Measurements from ENCODE around the gene NSD2.

NSD2 gene

DNA sequence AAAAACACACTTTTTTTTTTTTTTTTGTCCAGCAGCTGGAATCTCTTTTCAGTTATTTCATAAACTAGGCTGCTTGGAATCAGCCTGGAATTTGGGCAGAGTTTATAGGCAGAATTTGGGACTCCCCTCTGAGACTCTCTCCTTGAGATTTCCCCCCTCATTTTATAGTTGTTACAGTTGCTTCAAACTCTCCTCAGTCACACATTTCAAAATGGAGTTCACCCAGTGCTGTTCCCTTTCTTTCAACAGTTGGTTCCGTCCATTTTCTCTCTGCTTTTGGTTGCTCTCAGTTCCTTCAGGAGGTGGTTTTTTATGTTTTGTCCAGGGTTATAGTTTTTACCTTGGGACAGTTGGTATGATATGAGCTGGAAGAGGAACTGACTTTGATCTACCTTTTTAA lies 27.5 kb downstream of the NSD2 start:
- Histone ChIP-seq H3K4me3 (ENCODE audit: low read depth, low read length) (no peak overlapping the region), H3K9me3 (ENCODE audit: control insufficient read depth, insufficient read depth, low read depth, low read length) (no peaks in the 10 kb centered on the region), H3K4me1 (ENCODE audit: control insufficient read depth, insufficient read depth, low read length) (0 out of 2 replicates have a peak, but pooled peaks cover 3% of the 10 kb centered on the region), H3K36me3 (ENCODE audit: control insufficient read depth in 2 of 2, insufficient read depth in 1 of 2, low read length in 2 of 2) (peaks cover 0 to 53% of the 10 kb centered on the region in 2 experiments; a peak in 2 of 3 replicates), H3K27ac (ENCODE audit: extremely low read depth, low read depth, low read length) (no peak overlapping the region)
- ChIA-PET CTCF (interaction anchor here (0.6 to 4.0 kb wide), 14 partner anchors 11 to 151 kb away, joined by 3 to 33 read pairs (median 7); no protein-coding TSS in a partner anchor), POLR2A (interaction anchor here (0.6 to 0.8 kb wide), 2 partner anchors 11 to 208 kb away, joined by 3 read pairs; no protein-coding TSS in a partner anchor)
- TF ChIP-seq, protein P1, sequence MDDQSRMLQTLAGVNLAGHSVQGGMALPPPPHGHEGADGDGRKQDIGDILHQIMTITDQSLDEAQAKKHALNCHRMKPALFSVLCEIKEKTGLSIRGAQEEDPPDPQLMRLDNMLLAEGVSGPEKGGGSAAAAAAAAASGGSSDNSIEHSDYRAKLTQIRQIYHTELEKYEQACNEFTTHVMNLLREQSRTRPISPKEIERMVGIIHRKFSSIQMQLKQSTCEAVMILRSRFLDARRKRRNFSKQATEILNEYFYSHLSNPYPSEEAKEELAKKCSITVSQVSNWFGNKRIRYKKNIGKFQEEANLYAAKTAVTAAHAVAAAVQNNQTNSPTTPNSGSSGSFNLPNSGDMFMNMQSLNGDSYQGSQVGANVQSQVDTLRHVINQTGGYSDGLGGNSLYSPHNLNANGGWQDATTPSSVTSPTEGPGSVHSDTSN (CRISPR knock-in tag; IDR thresholded peaks at IDR 0.05), result no peak
- TF ChIP-seq ZBTB7A (tag by site-specific recombination; IDR thresholded peaks at IDR 0.05; ENCODE audit: low read depth) (no peak), GLI2 (tag by site-specific recombination; IDR thresholded peaks at IDR 0.05; ENCODE audit: borderline replicate concordance, low read depth) (no peak), SCRT1 (tag by site-specific recombination; IDR thresholded peaks at IDR 0.05; ENCODE audit: borderline replicate concordance) (0 out of 2 replicates have a peak, but pooled peaks have one; percentile 19), PRDM1 (tag by site-specific recombination; IDR thresholded peaks at IDR 0.05) (0 out of 2 replicates have a peak, but pooled peaks have one; percentile 25), ZFP3 (tag by site-specific recombination; IDR thresholded peaks at IDR 0.05; ENCODE audit: low read depth) (no peak)
- TF ChIP-seq, protein P2, sequence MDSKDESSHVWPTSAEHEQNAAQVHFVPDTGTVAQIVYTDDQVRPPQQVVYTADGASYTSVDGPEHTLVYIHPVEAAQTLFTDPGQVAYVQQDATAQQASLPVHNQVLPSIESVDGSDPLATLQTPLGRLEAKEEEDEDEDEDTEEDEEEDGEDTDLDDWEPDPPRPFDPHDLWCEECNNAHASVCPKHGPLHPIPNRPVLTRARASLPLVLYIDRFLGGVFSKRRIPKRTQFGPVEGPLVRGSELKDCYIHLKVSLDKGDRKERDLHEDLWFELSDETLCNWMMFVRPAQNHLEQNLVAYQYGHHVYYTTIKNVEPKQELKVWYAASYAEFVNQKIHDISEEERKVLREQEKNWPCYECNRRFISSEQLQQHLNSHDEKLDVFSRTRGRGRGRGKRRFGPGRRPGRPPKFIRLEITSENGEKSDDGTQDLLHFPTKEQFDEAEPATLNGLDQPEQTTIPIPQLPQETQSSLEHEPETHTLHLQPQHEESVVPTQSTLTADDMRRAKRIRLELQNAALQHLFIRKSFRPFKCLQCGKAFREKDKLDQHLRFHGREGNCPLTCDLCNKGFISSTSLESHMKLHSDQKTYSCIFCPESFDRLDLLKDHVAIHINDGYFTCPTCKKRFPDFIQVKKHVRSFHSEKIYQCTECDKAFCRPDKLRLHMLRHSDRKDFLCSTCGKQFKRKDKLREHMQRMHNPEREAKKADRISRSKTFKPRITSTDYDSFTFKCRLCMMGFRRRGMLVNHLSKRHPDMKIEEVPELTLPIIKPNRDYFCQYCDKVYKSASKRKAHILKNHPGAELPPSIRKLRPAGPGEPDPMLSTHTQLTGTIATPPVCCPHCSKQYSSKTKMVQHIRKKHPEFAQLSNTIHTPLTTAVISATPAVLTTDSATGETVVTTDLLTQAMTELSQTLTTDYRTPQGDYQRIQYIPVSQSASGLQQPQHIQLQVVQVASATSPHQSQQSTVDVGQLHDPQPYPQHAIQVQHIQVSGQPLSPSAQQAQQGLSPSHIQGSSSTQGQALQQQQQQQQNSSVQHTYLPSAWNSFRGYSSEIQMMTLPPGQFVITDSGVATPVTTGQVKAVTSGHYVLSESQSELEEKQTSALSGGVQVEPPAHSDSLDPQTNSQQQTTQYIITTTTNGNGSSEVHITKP (tag by site-specific recombination; IDR thresholded peaks at IDR 0.05), result peak; percentile 93

DNA sequence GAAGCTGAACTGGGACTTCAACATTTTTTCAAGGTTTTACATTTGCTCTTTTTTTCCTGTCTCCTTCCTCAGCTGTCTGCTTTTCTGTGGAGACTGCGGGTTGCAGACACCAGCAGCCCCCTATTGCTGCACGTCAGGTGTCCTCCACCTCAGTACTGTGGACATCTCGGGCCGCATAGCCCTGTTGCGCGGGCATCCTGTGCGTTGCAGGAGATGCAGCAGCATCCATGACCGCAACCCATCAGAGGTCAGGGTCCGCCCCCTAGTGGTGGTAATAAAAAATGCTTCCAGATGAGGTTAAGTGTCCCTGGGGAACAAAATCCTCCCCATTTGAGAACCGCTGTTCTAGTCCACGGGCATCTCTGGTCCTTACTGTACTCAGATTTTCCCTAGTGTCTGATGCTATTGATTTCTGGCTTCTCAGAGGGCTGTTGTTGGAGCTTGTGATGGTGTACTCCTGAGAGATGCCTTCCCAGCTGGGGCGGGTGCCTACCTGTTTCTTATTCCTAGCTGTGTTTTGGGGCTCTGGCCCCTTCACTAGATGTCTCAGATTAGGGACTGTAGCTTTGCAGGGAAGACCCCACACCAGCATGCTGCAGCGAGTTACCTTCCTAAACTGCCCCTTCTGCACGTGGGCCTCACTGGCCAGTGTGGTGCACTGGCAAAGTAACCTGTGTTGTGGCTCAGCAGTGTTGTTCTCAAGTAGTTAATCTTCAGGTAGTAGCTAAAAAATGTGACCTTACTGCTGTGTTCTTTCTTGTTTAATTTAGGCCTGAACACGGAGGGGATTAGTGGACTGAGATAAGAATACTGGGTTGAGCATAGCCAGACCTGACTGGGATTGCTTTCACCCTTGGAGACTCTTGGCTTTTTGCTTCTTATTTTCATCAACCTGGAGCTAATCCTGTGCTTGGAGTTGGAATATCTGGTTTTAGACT lies 28.2 kb downstream of the NSD2 start:
- Histone ChIP-seq H3K27ac (ENCODE audit: extremely low read depth, low read depth, low read length) (no peak overlapping the region), H3K4me1 (ENCODE audit: control insufficient read depth, insufficient read depth, low read length) (0 out of 2 replicates have a peak, but pooled peaks cover 3% of the 10 kb centered on the region), H3K9me3 (ENCODE audit: control insufficient read depth, insufficient read depth, low read depth, low read length) (no peaks in the 10 kb centered on the region), H3K36me3 (ENCODE audit: control insufficient read depth in 2 of 2, insufficient read depth in 1 of 2, low read length in 2 of 2) (peaks cover 0 to 58% of the 10 kb centered on the region in 2 experiments; a peak in 2 of 3 replicates), H3K4me3 (ENCODE audit: low read depth, low read length) (no peak overlapping the region)
- ChIA-PET POLR2A (interaction anchor here (0.6 to 1.3 kb wide), 4 partner anchors 15 to 209 kb away, joined by 3 to 5 read pairs (median 4); no protein-coding TSS in a partner anchor), CTCF (interaction anchor here (0.5 to 4.0 kb wide), 30 partner anchors 9 to 1119 kb away, joined by 3 to 33 read pairs (median 4); no protein-coding TSS in a partner anchor)
- TF ChIP-seq, protein P3, sequence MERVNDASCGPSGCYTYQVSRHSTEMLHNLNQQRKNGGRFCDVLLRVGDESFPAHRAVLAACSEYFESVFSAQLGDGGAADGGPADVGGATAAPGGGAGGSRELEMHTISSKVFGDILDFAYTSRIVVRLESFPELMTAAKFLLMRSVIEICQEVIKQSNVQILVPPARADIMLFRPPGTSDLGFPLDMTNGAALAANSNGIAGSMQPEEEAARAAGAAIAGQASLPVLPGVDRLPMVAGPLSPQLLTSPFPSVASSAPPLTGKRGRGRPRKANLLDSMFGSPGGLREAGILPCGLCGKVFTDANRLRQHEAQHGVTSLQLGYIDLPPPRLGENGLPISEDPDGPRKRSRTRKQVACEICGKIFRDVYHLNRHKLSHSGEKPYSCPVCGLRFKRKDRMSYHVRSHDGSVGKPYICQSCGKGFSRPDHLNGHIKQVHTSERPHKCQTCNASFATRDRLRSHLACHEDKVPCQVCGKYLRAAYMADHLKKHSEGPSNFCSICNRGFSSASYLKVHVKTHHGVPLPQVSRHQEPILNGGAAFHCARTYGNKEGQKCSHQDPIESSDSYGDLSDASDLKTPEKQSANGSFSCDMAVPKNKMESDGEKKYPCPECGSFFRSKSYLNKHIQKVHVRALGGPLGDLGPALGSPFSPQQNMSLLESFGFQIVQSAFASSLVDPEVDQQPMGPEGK (tag by site-specific recombination; IDR thresholded peaks at IDR 0.05), result 0 out of 2 replicates have a peak, but pooled peaks have one; percentile 11
- TF ChIP-seq ZNF2 (tag by site-specific recombination; IDR thresholded peaks at IDR 0.05) (peak; percentile 70), OSR2 (tag by site-specific recombination; IDR thresholded peaks at IDR 0.05) (no peak), ZNF529 (tag by site-specific recombination; IDR thresholded peaks at IDR 0.05; ENCODE audit: insufficient replicate concordance) (no peak), ZNF654 (tag by site-specific recombination; IDR thresholded peaks at IDR 0.05; ENCODE audit: low read depth) (peak; percentile 57; the same call in 1 of the 2 replicates), SCRT2 (tag by site-specific recombination; IDR thresholded peaks at IDR 0.05) (peak; percentile 92), ZFP37 (tag by site-specific recombination; IDR thresholded peaks at IDR 0.05) (no peak), ZIC2 (tag by site-specific recombination; IDR thresholded peaks at IDR 0.05) (peak; percentile 73), ZSCAN30 (tag by site-specific recombination; IDR thresholded peaks at IDR 0.05) (peak; percentile 23; the same call in 1 of the 2 replicates), ZNF600 (tag by site-specific recombination; IDR thresholded peaks at IDR 0.05) (peak; percentile 88), ZEB2 (tag by site-specific recombination; IDR thresholded peaks at IDR 0.05) (peak; percentile 40; the same call in 1 of the 2 replicates), ZNF169 (tag by site-specific recombination; IDR thresholded peaks at IDR 0.05) (no peak), ZNF843 (tag by site-specific recombination; IDR thresholded peaks at IDR 0.05) (no peak), KLF7 (tag by site-specific recombination; IDR thresholded peaks at IDR 0.05; ENCODE audit: borderline replicate concordance) (no peak)
- TF ChIP-seq, protein P4, sequence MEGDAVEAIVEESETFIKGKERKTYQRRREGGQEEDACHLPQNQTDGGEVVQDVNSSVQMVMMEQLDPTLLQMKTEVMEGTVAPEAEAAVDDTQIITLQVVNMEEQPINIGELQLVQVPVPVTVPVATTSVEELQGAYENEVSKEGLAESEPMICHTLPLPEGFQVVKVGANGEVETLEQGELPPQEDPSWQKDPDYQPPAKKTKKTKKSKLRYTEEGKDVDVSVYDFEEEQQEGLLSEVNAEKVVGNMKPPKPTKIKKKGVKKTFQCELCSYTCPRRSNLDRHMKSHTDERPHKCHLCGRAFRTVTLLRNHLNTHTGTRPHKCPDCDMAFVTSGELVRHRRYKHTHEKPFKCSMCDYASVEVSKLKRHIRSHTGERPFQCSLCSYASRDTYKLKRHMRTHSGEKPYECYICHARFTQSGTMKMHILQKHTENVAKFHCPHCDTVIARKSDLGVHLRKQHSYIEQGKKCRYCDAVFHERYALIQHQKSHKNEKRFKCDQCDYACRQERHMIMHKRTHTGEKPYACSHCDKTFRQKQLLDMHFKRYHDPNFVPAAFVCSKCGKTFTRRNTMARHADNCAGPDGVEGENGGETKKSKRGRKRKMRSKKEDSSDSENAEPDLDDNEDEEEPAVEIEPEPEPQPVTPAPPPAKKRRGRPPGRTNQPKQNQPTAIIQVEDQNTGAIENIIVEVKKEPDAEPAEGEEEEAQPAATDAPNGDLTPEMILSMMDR (tag by site-specific recombination; IDR thresholded peaks at IDR 0.05), result peak; percentile 64
- TF ChIP-seq, protein P5, sequence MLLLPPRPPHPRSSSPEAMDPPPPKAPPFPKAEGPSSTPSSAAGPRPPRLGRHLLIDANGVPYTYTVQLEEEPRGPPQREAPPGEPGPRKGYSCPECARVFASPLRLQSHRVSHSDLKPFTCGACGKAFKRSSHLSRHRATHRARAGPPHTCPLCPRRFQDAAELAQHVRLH (tag by site-specific recombination; IDR thresholded peaks at IDR 0.05), result no peak
